Left lung (tissue), 10 donors: ENCODE measurements around the gene ANKRD62. TPM values are rescaled to one million over a fixed set of nuclear protein-coding genes. Genes with fewer than 3 reads are reported as not detected.

Experiments used
- ATAC-seq: fragments of 200-7000 bp; cut with Tn5 transposase; one replicate; pipeline ENCODE4 v1.9.1; 2020; ENCODE audit warnings: moderate library complexity
- DNase-seq, 4 donors: peaks; one replicate each; pipeline ENCODE4 v3.0.0-alpha.2; 2013 to 2020
- H3K27ac ChIP-seq, 2 donors: fragments of 200-600 bp; sonication (generic) in 1 of 2; one replicate each; pipeline versions ENCODE4 v1.5.0 to v1.8.0; 2020 to 2021
- H3K27me3 ChIP-seq, 2 donors: fragments of 200-600 bp; sonication (generic) in 1 of 2; one replicate each; pipeline versions ENCODE4 v1.5.0 to v1.8.0; 2020 to 2021
- H3K36me3 ChIP-seq, 2 donors: fragments of 200-600 bp; sonication (generic) in 1 of 2; one replicate each; pipeline versions ENCODE4 v1.5.0 to v1.8.0; 2020 to 2021
- H3K4me1 ChIP-seq, 2 donors: fragments of 200-600 bp; one replicate each; pipeline ENCODE4 v1.8.0; 2021
- H3K4me3 ChIP-seq, 2 donors: fragments of 200-600 bp; sonication (generic) in 1 of 2; one replicate each; pipeline versions ENCODE4 v1.5.0 to v1.8.0; 2020 to 2021; ENCODE audit warnings: mild to moderate bottlenecking in 1 of 2
- H3K9me3 ChIP-seq, 2 donors: fragments of 200-600 bp; sonication (generic) in 1 of 2; one replicate each; pipeline versions ENCODE4 v1.5.0 to v1.8.0; 2020 to 2021
- intact Hi-C, 2 donors: fragments of 100-400 bp; cut with DNase I; formaldehyde crosslinking; loops; one replicate each; pipeline versions ENCODE4 v1.11.2 to v1.14.2; 2022
- polyA plus RNA-seq, 6 donors: library from polyadenylated mRNA; unstranded; fragments of 120-200 nt; gene quantifications; one replicate each; pipeline ENCODE4 v1.2.1, GENCODE V29; 2013; ENCODE audit not compliant: insufficient read length in 6 of 6
- total RNA-seq, 2 donors: library from RNA; stranded (reverse); fragmentation: NEBNext Ultra II Directional; extraction: Animal tissue kit (Norgen Biotek cat#: 25700); gene quantifications; one replicate each; pipeline ENCODE4 v1.2.1, GENCODE V29; 2021
- TF ChIP-seq, protein P1 (sequence below), 2 donors: fragments of 200-600 bp; sonication (generic) in 1 of 2; IDR thresholded peaks; one replicate each; pipeline versions ENCODE4 v1.5.0 to v1.8.0; 2021; ENCODE audit warnings: antibody characterized with exemption in 2 of 2
- donor health status: DM: no; HTN: yes; CAD: no.
- donor health status: DM: no; HTN: no; CAD: no.

Gene ANKRD62
- total and polyA plus RNA-seq, 8 donors = 0.06 to 0.20 (median 0.09) TPM; not detected in 2

DNA sequence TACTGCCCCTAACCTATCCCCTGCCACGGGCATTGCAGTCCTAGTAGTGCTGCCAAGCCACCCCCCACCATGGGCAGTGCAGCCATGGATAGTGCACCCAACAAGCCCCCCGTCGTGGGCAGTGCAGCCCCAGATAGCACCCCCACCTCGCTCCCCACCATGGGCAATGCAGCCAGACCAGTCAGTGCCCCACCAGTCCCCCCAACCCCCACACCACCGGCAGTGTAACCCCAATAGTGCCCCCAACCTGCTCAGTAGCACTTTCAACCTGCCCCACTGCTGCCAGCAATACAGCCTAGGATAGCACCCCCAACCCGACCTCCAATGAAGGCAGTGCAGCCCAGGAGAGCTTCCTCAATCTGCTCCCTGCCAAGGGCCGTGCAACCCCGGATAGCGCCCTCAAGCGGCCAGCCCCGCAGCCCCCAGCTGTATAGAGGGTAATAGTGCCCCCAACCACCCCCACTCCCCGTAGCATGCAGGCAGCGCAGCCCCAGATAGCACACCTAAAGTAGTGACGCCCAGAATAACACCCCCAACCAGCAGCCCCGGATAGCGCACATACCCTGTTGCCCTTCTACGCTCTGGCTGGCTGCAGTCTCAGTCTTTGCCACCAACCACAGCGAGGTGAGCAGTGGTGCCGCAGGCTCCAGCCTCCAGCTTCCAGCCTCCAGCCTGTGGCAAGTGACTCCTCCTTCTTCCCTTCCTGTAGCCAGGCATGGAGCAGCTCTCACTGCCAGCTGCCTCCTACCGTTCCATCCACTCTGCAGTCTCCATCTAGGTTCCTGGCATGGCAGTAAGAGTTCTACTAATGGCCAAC lies 45.4 kb upstream of the ANKRD62 start:
- TF ChIP-seq, protein P1, sequence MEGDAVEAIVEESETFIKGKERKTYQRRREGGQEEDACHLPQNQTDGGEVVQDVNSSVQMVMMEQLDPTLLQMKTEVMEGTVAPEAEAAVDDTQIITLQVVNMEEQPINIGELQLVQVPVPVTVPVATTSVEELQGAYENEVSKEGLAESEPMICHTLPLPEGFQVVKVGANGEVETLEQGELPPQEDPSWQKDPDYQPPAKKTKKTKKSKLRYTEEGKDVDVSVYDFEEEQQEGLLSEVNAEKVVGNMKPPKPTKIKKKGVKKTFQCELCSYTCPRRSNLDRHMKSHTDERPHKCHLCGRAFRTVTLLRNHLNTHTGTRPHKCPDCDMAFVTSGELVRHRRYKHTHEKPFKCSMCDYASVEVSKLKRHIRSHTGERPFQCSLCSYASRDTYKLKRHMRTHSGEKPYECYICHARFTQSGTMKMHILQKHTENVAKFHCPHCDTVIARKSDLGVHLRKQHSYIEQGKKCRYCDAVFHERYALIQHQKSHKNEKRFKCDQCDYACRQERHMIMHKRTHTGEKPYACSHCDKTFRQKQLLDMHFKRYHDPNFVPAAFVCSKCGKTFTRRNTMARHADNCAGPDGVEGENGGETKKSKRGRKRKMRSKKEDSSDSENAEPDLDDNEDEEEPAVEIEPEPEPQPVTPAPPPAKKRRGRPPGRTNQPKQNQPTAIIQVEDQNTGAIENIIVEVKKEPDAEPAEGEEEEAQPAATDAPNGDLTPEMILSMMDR (IDR thresholded peaks at IDR 0.05) = no peak
- DNase-seq = peak in 1 of 4 donors; percentile 31
- peaks cover 0 to 3% of the 10 kb centered on the region in 2 donors for H3K4me1 ChIP-seq
- no peak overlapping the region for H3K27ac ChIP-seq
- H3K36me3 ChIP-seq = no peaks in the 10 kb centered on the region
- no peak overlapping the region for H3K4me3 ChIP-seq
- no peaks in the 10 kb centered on the region for H3K27me3 ChIP-seq
- peak; percentile 10 for ATAC-seq
- intact Hi-C loops = no loop called here
- no peaks in the 10 kb centered on the region for H3K9me3 ChIP-seq

- peaks cover 0 to 3% of the 10 kb centered on the region in 2 donors for H3K4me1 ChIP-seq
- ATAC-seq (peak; percentile 9), DNase-seq (no peak)
- no peak overlapping the region for H3K4me3 ChIP-seq
- intact Hi-C loops = no loop called here
- H3K36me3 ChIP-seq = no peaks in the 10 kb centered on the region
- no peak overlapping the region for H3K27ac ChIP-seq
- TF ChIP-seq, protein P1 (IDR thresholded peaks at IDR 0.05) = no peak
- no peaks in the 10 kb centered on the region for H3K27me3 ChIP-seq
- H3K9me3 ChIP-seq = no peaks in the 10 kb centered on the region
These were observed 44.8 kb upstream of the ANKRD62 start for GRCh38 chr18:12048827-12049175.

DNA sequence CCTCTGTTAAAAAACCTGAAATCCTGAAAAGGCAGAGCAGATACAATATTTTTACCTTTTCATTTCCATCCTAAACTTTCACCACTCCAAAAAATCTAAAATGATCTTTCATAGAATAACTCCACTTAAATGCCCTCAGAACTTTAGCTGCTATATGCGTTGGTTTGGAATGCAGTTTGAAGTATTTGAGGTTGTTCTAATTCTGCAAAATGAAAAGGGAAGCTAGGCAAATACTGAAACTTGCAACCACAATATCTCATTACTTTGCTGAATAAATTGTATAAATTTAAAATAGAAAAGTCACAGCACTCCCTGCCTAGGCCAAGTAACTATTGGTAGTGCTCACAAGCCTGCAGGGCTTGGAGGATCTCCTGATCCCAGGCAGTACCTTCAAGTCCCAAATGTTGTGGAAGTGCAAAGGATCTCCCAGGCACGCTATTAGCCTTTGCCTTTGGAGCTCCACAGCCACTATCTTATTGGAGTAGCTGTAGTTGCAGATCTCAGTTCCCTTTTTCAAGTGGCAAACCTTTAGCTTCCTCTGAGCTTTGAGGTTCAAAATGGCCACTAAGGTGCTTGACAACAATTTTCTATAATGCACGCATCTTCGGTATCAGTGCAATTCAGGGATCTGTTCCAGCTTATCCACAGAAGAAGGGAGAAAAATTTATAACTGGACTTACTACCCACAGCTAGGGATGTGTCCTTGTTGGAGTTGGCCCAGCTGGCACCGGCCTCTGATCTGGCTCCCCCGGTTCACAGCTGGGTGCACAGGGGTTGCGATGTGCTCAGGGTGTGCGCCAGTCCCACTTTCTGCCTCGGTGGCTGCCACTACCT lies 43.4 kb upstream of the ANKRD62 start:
- intact Hi-C loops = no loop called here
- TF ChIP-seq, protein P1 (IDR thresholded peaks at IDR 0.05) = no peak
- ATAC-seq (no peak), DNase-seq (peak in 1 of 4 donors; percentile 31)
- H3K36me3 ChIP-seq = no peaks in the 10 kb centered on the region
- no peak overlapping the region for H3K4me3 ChIP-seq
- H3K9me3 ChIP-seq = no peaks in the 10 kb centered on the region
- no peaks in the 10 kb centered on the region for H3K27me3 ChIP-seq
- H3K27ac ChIP-seq = no peak overlapping the region
- peaks cover 0 to 3% of the 10 kb centered on the region in 2 donors for H3K4me1 ChIP-seq

GRCh38 chr18:12052866-12053265 lies 40.8 kb upstream of the ANKRD62 start:
- intact Hi-C loops = no loop called here
- ATAC-seq = no peak
- TF ChIP-seq, protein P1 (IDR thresholded peaks at IDR 0.05) = no peak

DNA sequence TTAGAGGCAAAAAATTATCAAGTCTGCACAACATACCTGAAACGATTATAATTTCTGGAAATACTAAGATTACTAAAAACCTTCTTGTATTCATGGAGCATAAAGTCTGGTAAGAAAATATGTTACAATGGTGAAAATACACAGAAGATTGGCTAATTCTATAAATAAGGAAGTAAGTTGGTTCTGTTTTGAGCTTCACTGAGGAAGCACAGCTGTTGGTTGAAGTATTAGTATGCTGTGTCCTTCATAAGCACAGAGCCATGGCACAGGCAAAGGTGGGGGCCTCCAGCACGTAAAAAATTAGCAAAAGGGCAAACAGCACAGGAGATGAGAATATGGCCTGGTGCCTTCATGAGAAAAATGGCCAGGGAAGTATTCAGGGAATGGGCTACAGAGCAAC lies 40.4 kb upstream of the ANKRD62 start:
- Histone ChIP-seq H3K4me3 (no peak overlapping the region), H3K36me3 (no peaks in the 10 kb centered on the region), H3K4me1 (peaks cover 0 to 3% of the 10 kb centered on the region in 2 donors), H3K27me3 (no peaks in the 10 kb centered on the region), H3K9me3 (no peaks in the 10 kb centered on the region), H3K27ac (no peak overlapping the region)
- TF ChIP-seq, protein P1 (IDR thresholded peaks at IDR 0.05) = no peak
- peak; percentile 29 for ATAC-seq
- intact Hi-C loops = no loop called here
- DNase-seq = peak in 1 of 4 donors; percentile 39

More at GRCh38 chr18:12052866-12053265, 40.8 kb upstream of the ANKRD62 start:
- Histone ChIP-seq H3K27me3 (no peaks in the 10 kb centered on the region), H3K4me3 (no peak overlapping the region), H3K4me1 (peaks cover 0 to 3% of the 10 kb centered on the region in 2 donors), H3K9me3 (no peaks in the 10 kb centered on the region), H3K27ac (no peak overlapping the region), H3K36me3 (no peaks in the 10 kb centered on the region)
- DNase-seq = no peak
